ENCODE measurements around the gene DIP2B. TPM values are rescaled to one million over a fixed set of nuclear protein-coding genes. Genes with fewer than 3 reads are reported as not detected.

Gene DIP2B
- polyA plus RNA-seq, 1 donor from 2014 or later, result 44.0 TPM

GRCh38 chr12:50746431-50746830 lies 241.6 kb downstream of the DIP2B start:
- no peak for TF ChIP-seq EP300 (conservative IDR thresholded peaks at IDR 0.05; ENCODE audit: poor library complexity, severe bottlenecking)

GRCh38 chr12:50747817-50748216 lies 243.0 kb downstream of the DIP2B start:
- Histone ChIP-seq H3K27ac (ENCODE audit: low read length) (no peak overlapping the region), H3K4me3 (ENCODE audit: low read length) (no peak overlapping the region), H3K36me3 (ENCODE audit: insufficient read depth, low read length) (peaks cover 16% of the 10 kb centered on the region), H3K9ac (ENCODE audit: low read length) (no peak overlapping the region), H4K20me1 (ENCODE audit: insufficient read depth) (no peaks in the 10 kb centered on the region), H3K9me3 (ENCODE audit: low read length) (no peaks in the 10 kb centered on the region), H3K79me2 (replicated peaks; ENCODE audit: insufficient read depth, low read length) (no peaks in the 10 kb centered on the region), H3F3A (ENCODE audit: insufficient read depth, low read length, poor library complexity, severe bottlenecking) (no peaks in the 10 kb centered on the region), H3K9me2 (ENCODE audit: insufficient read depth, low read length) (no peaks in the 10 kb centered on the region), H2AFZ (ENCODE audit: low read depth, low read length) (no peak overlapping the region), H3K4me2 (ENCODE audit: low read length) (no peak overlapping the region), H3K27me3 (ENCODE audit: insufficient read depth, low read depth, low read length) (no peaks in the 10 kb centered on the region)
- no peak for TF ChIP-seq SMC3 (conservative IDR thresholded peaks at IDR 0.05; ENCODE audit: poor library complexity)
- TF ChIP-seq EZH2 (IDR thresholded peaks at IDR 0.05; ENCODE audit: borderline replicate concordance, insufficient read depth, low read length, poor library complexity, severe bottlenecking), result no peak
- TF ChIP-seq POLR2AphosphoS5 (IDR thresholded peaks at IDR 0.05), result no peak
- no peak for TF ChIP-seq CTCF (IDR thresholded peaks at IDR 0.05; ENCODE audit: poor library complexity, severe bottlenecking)
- TF ChIP-seq RAD21 (conservative IDR thresholded peaks at IDR 0.05), result no peak

More at GRCh38 chr12:50746431-50746830, 241.6 kb downstream of the DIP2B start:
- no peak overlapping the region for H3K4me3 ChIP-seq (ENCODE audit: low read length)
- no peaks in the 10 kb centered on the region for H3K27me3 ChIP-seq (ENCODE audit: insufficient read depth, low read depth, low read length)
- H3K9ac ChIP-seq (ENCODE audit: low read length), result no peak overlapping the region
- H3K4me2 ChIP-seq (ENCODE audit: low read length), result no peak overlapping the region
- H3K27ac ChIP-seq (ENCODE audit: low read length), result no peak overlapping the region
- H2AFZ ChIP-seq (ENCODE audit: low read depth, low read length), result no peak overlapping the region
- H3K36me3 ChIP-seq (ENCODE audit: insufficient read depth, low read length), result peaks cover 20% of the 10 kb centered on the region
- no peaks in the 10 kb centered on the region for H3K9me3 ChIP-seq (ENCODE audit: low read length)
- H4K20me1 ChIP-seq (ENCODE audit: insufficient read depth), result no peaks in the 10 kb centered on the region
- no peaks in the 10 kb centered on the region for H3K79me2 ChIP-seq (replicated peaks; ENCODE audit: insufficient read depth, low read length)
- H3K9me2 ChIP-seq (ENCODE audit: insufficient read depth, low read length), result no peaks in the 10 kb centered on the region
- no peaks in the 10 kb centered on the region for H3F3A ChIP-seq (ENCODE audit: insufficient read depth, low read length, poor library complexity, severe bottlenecking)

GRCh38 chr12:50749459-50749882 lies 244.7 kb downstream of the DIP2B start:
- TF ChIP-seq MXI1 (conservative IDR thresholded peaks at IDR 0.05; ENCODE audit: poor library complexity, severe bottlenecking) (no peak), RAD21 (conservative IDR thresholded peaks at IDR 0.05) (no peak), TAF1 (IDR thresholded peaks at IDR 0.05; ENCODE audit: low read depth) (no peak), EP300 (conservative IDR thresholded peaks at IDR 0.05; ENCODE audit: poor library complexity, severe bottlenecking) (no peak), EZH2 (IDR thresholded peaks at IDR 0.05; ENCODE audit: borderline replicate concordance, insufficient read depth, low read length, poor library complexity, severe bottlenecking) (no peak), REST (IDR thresholded peaks at IDR 0.05; ENCODE audit: borderline replicate concordance) (no peak), SMC3 (conservative IDR thresholded peaks at IDR 0.05; ENCODE audit: poor library complexity) (no peak), CTCF (IDR thresholded peaks at IDR 0.05; ENCODE audit: poor library complexity, severe bottlenecking) (no peak), POLR2AphosphoS5 (IDR thresholded peaks at IDR 0.05) (no peak)
- Histone ChIP-seq H3K36me3 (ENCODE audit: insufficient read depth, low read length) (peaks cover 16% of the 10 kb centered on the region), H2AFZ (ENCODE audit: low read depth, low read length) (no peak overlapping the region), H3K9ac (ENCODE audit: low read length) (no peak overlapping the region), H3K27ac (ENCODE audit: low read length) (no peak overlapping the region), H3K9me3 (ENCODE audit: low read length) (no peaks in the 10 kb centered on the region), H3K4me3 (ENCODE audit: low read length) (no peak overlapping the region), H4K20me1 (ENCODE audit: insufficient read depth) (no peaks in the 10 kb centered on the region), H3K27me3 (ENCODE audit: insufficient read depth, low read depth, low read length) (no peaks in the 10 kb centered on the region), H3K79me2 (replicated peaks; ENCODE audit: insufficient read depth, low read length) (no peaks in the 10 kb centered on the region), H3F3A (ENCODE audit: insufficient read depth, low read length, poor library complexity, severe bottlenecking) (no peaks in the 10 kb centered on the region), H3K9me2 (ENCODE audit: insufficient read depth, low read length) (no peaks in the 10 kb centered on the region), H3K4me2 (ENCODE audit: low read length) (no peak overlapping the region)

Measured in neural cell (in vitro differentiated cells).